ENCODE measurements around the gene ZDHHC4.

Gene ZDHHC4

GRCh38 chr7:6577369-6578113 lies at the start of gene ZDHHC4:
Gene ZDHHC4, plus strand, starts transcription at chr7:6577454. Its CDS starts 3,108 bp downstream, at chr7:6580562.
- DNase-seq: peak; percentile 89

- no peak for DNase-seq
These were observed 48.7 kb upstream of the ZDHHC4 start for GRCh38 chr7:6528401-6529130.

GRCh38 chr7:6529643-6530042 lies 47.6 kb upstream of the ZDHHC4 start:
- no peak for DNase-seq

- peak; percentile 45 for DNase-seq
These were observed 46.4 kb upstream of the ZDHHC4 start for GRCh38 chr7:6530626-6531491.

- DNase-seq: no peak
These were observed 45.6 kb upstream of the ZDHHC4 start for GRCh38 chr7:6531492-6532279.

- DNase-seq: no peak
These were observed 44.7 kb upstream of the ZDHHC4 start for GRCh38 chr7:6532516-6532915.

GRCh38 chr7:6533893-6534495 lies 43.3 kb upstream of the ZDHHC4 start:
- peak; percentile 44 for DNase-seq

GRCh38 chr7:6536262-6537260 lies 40.7 kb upstream of the ZDHHC4 start:
- DNase-seq: no peak

- no peak for DNase-seq
These were observed 34.9 kb upstream of the ZDHHC4 start for GRCh38 chr7:6542368-6542767.

- DNase-seq: no peak
These were observed 31.7 kb upstream of the ZDHHC4 start for GRCh38 chr7:6545398-6546126.

- no peak for DNase-seq
These were observed 30.6 kb upstream of the ZDHHC4 start for GRCh38 chr7:6546498-6547251.

GRCh38 chr7:6547400-6547799 lies 29.9 kb upstream of the ZDHHC4 start:
- no peak for DNase-seq

GRCh38 chr7:6551016-6551511 lies 26.2 kb upstream of the ZDHHC4 start, which contains the start of gene GRID2IP:
Gene GRID2IP, minus strand, starts transcription at chr7:6551461. Its CDS starts 25 bp downstream, at chr7:6551436.
- DNase-seq: no peak

GRCh38 chr7:6553448-6554044 lies 23.7 kb upstream of the ZDHHC4 start:
- DNase-seq: no peak

- DNase-seq: no peak
These were observed 22.4 kb upstream of the ZDHHC4 start for GRCh38 chr7:6554848-6555247.

- no peak for DNase-seq
These were observed 21.1 kb upstream of the ZDHHC4 start for GRCh38 chr7:6556196-6556595.

- DNase-seq: no peak
These were observed 18.4 kb upstream of the ZDHHC4 start for GRCh38 chr7:6558837-6559236.

- no peak for DNase-seq
These were observed 17.4 kb upstream of the ZDHHC4 start for GRCh38 chr7:6559896-6560295.

GRCh38 chr7:6562106-6562505 lies 15.1 kb upstream of the ZDHHC4 start:
- DNase-seq: no peak
